PC-9 (cell line): Measurements from ENCODE around the gene NXN. TPM values are rescaled to one million over a fixed set of nuclear protein-coding genes. Genes with fewer than 3 reads are reported as not detected.
"Not testable (repeated sequence)": the region's sequence is repeated elsewhere in the genome, so short reads cannot be mapped to it uniquely, and the experiment has no call there.

Experiments
- BruUV-seq: library from RNA; stranded (reverse); fragments of 400-500 nt; replicated peaks from 2 replicates; lab custom pipeline; 2021; lab: Mats Ljungman, UMichigan
- CTCF ChIA-PET: fragments of 300-600 bp; sonication (Branson Sonifier 250); formaldehyde crosslinking; loops from one replicate; lab custom pipeline; 2022; ENCODE audit warnings: antibody characterized with exemption; lab: Charles Lee
- POLR2A ChIA-PET: fragments of 300-600 bp; sonication (Branson Sonifier 250); formaldehyde crosslinking; loops from one replicate; lab custom pipeline; 2022; ENCODE audit warnings: antibody characterized with exemption; ENCODE audit not compliant: unreplicated experiment; lab: Charles Lee
- DNase-seq, 2 experiments: peaks; one replicate each; pipeline versions ENCODE4 v3.0.0 to v3.0.0-alpha.2; 2015 to 2022; ENCODE audit warnings: mixed read lengths in 1 of 2
- H2AFZ ChIP-seq: fragments of 200-600 bp; sonication (generic); 2 replicates; pipeline ENCODE4 v1.8.1; 2017; ENCODE audit warnings: antibody characterized with exemption
- H3F3A ChIP-seq: fragments of 200-600 bp; sonication (generic); 2 replicates; pipeline ENCODE4 v1.8.1; 2017; ENCODE audit warnings: antibody characterized with exemption, mild to moderate bottlenecking, low read depth; ENCODE audit not compliant: insufficient read depth
- H3K27ac ChIP-seq: fragments of 200-600 bp; sonication (generic); 2 replicates; pipeline ENCODE4 v1.6.1; 2016; ENCODE audit warnings: mixed run types
- H3K27me3 ChIP-seq: fragments of 200-600 bp; sonication (generic); 2 replicates; pipeline ENCODE4 v1.6.1; 2016; ENCODE audit warnings: low read depth, mixed run types; ENCODE audit not compliant: insufficient read depth
- H3K36me3 ChIP-seq: fragments of 200-600 bp; sonication (generic); 2 replicates; pipeline ENCODE4 v1.6.1; 2016; ENCODE audit warnings: low read depth, mixed run types
- H3K4me1 ChIP-seq: fragments of 200-600 bp; sonication (generic); replicated peaks from 2 replicates; pipeline ENCODE4 v1.6.1; 2016; ENCODE audit warnings: mixed run types; ENCODE audit not compliant: insufficient read depth
- H3K4me2 ChIP-seq: fragments of 200-600 bp; sonication (generic); 2 replicates; pipeline ENCODE4 v1.6.1; 2017; ENCODE audit warnings: mixed run types
- H3K4me3 ChIP-seq: fragments of 200-600 bp; sonication (generic); 2 replicates; pipeline ENCODE4 v1.6.1; 2016; ENCODE audit warnings: mixed run types
- H3K79me2 ChIP-seq: fragments of 200-600 bp; sonication (generic); 2 replicates; pipeline ENCODE4 v1.6.1; 2017; ENCODE audit warnings: low read depth, mixed run types
- H3K9me2 ChIP-seq: fragments of 200-600 bp; sonication (generic); 2 replicates; pipeline ENCODE4 v1.8.1; 2017; ENCODE audit warnings: mild to moderate bottlenecking; ENCODE audit not compliant: insufficient read depth
- H3K9me3 ChIP-seq: fragments of 200-600 bp; sonication (generic); 2 replicates; pipeline ENCODE4 v1.8.1; 2016; ENCODE audit warnings: low read depth; ENCODE audit not compliant: insufficient read depth
- H4K20me1 ChIP-seq: fragments of 200-600 bp; sonication (generic); 2 replicates; pipeline ENCODE4 v1.8.1; 2017; ENCODE audit not compliant: insufficient read depth
- CTCF ChIP-seq: fragments of 200-600 bp; sonication (generic); conservative IDR thresholded peaks from 2 replicates; pipeline ENCODE4 v1.6.1; 2017; ENCODE audit warnings: mixed run types, antibody characterized with exemption, mild to moderate bottlenecking, moderate library complexity
- EZH2 ChIP-seq: fragments of 200-600 bp; sonication (generic); IDR thresholded peaks from 2 replicates; pipeline ENCODE4 v1.8.0; 2017; ENCODE audit warnings: antibody characterized with exemption, low read depth
- intact Hi-C: fragments of 100-400 bp; cut with micrococcal nuclease; formaldehyde crosslinking; loops from one replicate; pipeline ENCODE4 v1.10.0; 2022; ENCODE audit not compliant: unreplicated experiment
- total RNA-seq: library from RNA; stranded (reverse); gene quantifications from 2 replicates; pipeline ENCODE4 v1.2.3, GENCODE V29; 2021

NXN gene
- total RNA-seq, 1 experiment from 2014 or later = 59.8 TPM

GRCh38 chr17:855569-855968, 124.0 kb downstream of the NXN start:
- Histone ChIP-seq H3K36me3 (no peaks in the 10 kb centered on the region), H3K4me2 (no peak overlapping the region), H3F3A (no peaks in the 10 kb centered on the region), H3K9me3 (no peaks in the 10 kb centered on the region), H3K27ac (no peak overlapping the region), H3K9me2 (no peaks in the 10 kb centered on the region), H4K20me1 (peaks cover 31% of the 10 kb centered on the region), H3K4me3 (no peak overlapping the region), H3K4me1 (no peaks in the 10 kb centered on the region), H3K79me2 (no peaks in the 10 kb centered on the region), H3K27me3 (no peaks in the 10 kb centered on the region), H2AFZ (no peak overlapping the region)
- POLR2A ChIA-PET = no interaction called here
- no TSS peak for BruUV-seq
- CTCF ChIA-PET = no interaction called here
- DNase-seq = no peak
- intact Hi-C loops = no loop called here
- TF ChIP-seq EZH2 (no peak), CTCF (no peak)

GRCh38 chr17:852850-853249, 126.7 kb downstream of the NXN start:
- H3K4me2 ChIP-seq, H3K27ac ChIP-seq, POLR2A ChIA-PET, H3K4me1 ChIP-seq, CTCF ChIA-PET, H3K9me3 ChIP-seq, H3K36me3 ChIP-seq, BruUV-seq, DNase-seq, intact Hi-C loops, H3F3A ChIP-seq, H3K27me3 ChIP-seq, H3K9me2 ChIP-seq, H2AFZ ChIP-seq, H3K79me2 ChIP-seq, H3K4me3 ChIP-seq: not testable (repeated sequence)
- peaks cover 36% of the 10 kb centered on the region for H4K20me1 ChIP-seq

GRCh38 chr17:852349-852748, 127.2 kb downstream of the NXN start:
- H2AFZ ChIP-seq = no peak overlapping the region
- DNase-seq = no peak
- no peak overlapping the region for H3K4me3 ChIP-seq
- H3K9me2 ChIP-seq = no peaks in the 10 kb centered on the region
- no peak overlapping the region for H3K4me2 ChIP-seq
- H3K4me1 ChIP-seq = no peaks in the 10 kb centered on the region
- BruUV-seq = no TSS peak
- ChIA-PET POLR2A (no interaction called here), CTCF (interaction anchor here (0.5 kb wide), 1 partner anchor 199 kb away, joined by 5 read pairs; no protein-coding TSS in a partner anchor)
- peaks cover 31% of the 10 kb centered on the region for H4K20me1 ChIP-seq
- no peak for TF ChIP-seq CTCF
- no peak for TF ChIP-seq EZH2
- intact Hi-C loops = no loop called here
- H3K27me3 ChIP-seq = no peaks in the 10 kb centered on the region
- no peaks in the 10 kb centered on the region for H3F3A ChIP-seq
- no peaks in the 10 kb centered on the region for H3K79me2 ChIP-seq
- H3K9me3 ChIP-seq = no peaks in the 10 kb centered on the region
- H3K27ac ChIP-seq = no peak overlapping the region
- H3K36me3 ChIP-seq = no peaks in the 10 kb centered on the region

GRCh38 chr17:851924-852323, 127.7 kb downstream of the NXN start:
- Histone ChIP-seq H3K9me3 (no peaks in the 10 kb centered on the region), H3K4me1 (no peaks in the 10 kb centered on the region), H3K9me2 (no peaks in the 10 kb centered on the region), H3F3A (no peaks in the 10 kb centered on the region), H3K36me3 (no peaks in the 10 kb centered on the region), H3K79me2 (no peaks in the 10 kb centered on the region), H3K27ac (no peak overlapping the region), H3K4me3 (no peak overlapping the region), H3K4me2 (no peak overlapping the region), H2AFZ (no peak overlapping the region), H3K27me3 (no peaks in the 10 kb centered on the region), H4K20me1 (peaks cover 30% of the 10 kb centered on the region)
- DNase-seq = no peak
- ChIA-PET CTCF (interaction anchor here (0.5 to 0.6 kb wide), 2 partner anchors 135 to 200 kb away, joined by 3 to 5 read pairs; no protein-coding TSS in a partner anchor), POLR2A (no interaction called here)
- BruUV-seq = no TSS peak
- intact Hi-C loops = no loop called here
- TF ChIP-seq CTCF (no peak), EZH2 (no peak)
